ENCODE results near the gene KRTAP4-11.
"Not testable (repeated sequence)": the region's sequence is repeated elsewhere in the genome, so short reads cannot be mapped to it uniquely, and the experiment has no call there.

The KRTAP4-11 gene

DNA sequence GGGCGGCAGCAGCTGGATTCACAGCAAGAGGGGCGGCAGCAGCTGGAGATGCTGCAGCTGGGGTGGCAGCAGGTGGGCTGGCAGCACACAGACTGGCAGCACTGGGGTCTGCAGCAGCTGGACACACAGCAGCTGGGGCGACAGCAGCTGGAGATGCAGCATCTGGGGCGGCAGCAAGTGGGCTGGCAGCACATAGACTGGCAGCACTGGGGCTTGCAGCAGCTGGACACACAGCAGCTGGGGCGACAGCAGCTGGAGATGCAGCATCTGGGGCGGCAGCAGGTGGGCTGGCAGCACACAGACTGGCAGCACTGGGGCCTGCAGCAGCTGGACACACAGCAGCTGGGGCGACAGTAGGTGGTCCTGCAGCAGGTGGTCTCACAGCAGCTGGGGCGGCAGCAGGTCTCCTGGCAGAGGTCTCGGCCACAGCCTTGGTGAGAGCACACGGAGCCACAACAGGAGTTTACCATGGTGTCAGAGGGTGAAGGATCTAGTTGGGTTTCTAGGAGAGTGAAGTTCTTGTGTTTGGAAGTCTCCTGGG, at the start of gene KRTAP4-11:
TSS of gene KRTAP4-11 (minus strand) at position 528 of the 541 bp plus-strand sequence. CDS start at position 470, 58 bp downstream.
- DNase-seq (ENCODE audit: low read depth in 4 of 4, low spot score in 1 of 4): not testable (repeated sequence)

DNA sequence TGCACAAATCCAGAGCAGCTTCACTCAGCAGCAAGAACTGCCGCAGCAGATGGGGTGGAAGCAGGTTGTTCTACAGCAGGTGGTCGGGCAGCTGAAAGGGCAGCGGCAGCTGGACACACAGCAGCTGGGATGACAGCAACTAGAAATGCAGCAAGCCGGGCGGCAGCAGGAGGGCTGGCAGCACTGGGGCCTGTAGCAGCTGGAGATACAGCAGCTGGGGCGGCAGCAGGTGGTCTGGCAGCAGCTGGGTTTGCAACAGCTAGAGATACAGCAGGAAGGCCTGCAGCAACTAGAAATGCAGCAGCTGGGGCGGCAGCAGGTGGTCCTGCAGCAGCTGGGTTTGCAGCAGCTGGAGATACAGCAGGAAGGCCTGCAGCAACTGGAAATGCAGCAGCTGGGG, 49.4 kb upstream of the KRTAP4-11 start:
- no peak for DNase-seq (ENCODE audit: low read depth in 4 of 4, low spot score in 1 of 4)

- DNase-seq (ENCODE audit: low read depth in 4 of 4, low spot score in 1 of 4): no peak
These were observed 45.7 kb upstream of the KRTAP4-11 start for GRCh38 chr17:41163828-41164227.

DNA sequence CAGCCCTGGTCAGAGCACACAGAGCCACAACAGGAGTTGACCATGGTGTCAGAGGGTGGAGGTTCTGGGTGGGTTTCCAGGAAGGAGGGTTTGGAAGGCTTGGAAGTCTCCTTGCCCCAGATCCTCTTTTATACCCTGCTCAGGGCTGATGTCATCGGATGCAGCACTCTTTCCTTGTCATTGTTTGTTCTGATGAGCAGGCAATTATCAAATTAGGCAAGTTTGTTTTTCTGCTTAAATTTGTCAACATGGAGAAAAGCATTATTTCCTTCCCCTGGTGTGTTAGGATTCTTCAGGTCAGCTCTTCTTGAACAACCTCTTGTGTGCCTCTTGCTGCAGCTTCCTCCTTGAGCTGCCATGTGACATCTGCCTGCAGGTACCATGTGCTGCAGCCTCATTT, 42.5 kb upstream of the KRTAP4-11 start, which contains the start of gene KRTAP4-4:
TSS of gene KRTAP4-4 (minus strand) at position 101 of the 400 bp plus-strand sequence. CDS start at position 44, 57 bp downstream.
- DNase-seq (ENCODE audit: low read depth in 4 of 4, low spot score in 1 of 4): no peak

DNA sequence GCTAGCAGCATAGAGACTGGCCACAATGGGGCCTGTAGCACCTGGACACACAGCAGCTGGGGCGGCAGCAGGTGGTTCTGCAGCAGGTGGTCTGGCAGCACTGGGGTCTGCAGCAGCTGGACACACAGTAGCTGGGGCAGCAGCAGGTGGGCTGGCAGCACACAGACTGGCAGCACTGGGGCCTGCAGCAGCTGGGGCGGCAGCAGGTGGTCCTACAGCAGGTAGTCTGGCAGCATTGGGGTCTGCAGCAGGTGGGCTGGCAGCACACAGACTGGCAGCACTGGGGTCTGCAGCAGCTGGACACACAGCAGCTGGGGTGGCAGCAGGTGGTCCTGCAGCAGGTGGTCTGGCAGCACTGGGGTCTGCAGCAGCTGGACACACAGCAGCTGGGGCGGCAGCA, 42.0 kb upstream of the KRTAP4-11 start:
- DNase-seq (ENCODE audit: low read depth in 4 of 4, low spot score in 1 of 4): not testable (repeated sequence)

DNA sequence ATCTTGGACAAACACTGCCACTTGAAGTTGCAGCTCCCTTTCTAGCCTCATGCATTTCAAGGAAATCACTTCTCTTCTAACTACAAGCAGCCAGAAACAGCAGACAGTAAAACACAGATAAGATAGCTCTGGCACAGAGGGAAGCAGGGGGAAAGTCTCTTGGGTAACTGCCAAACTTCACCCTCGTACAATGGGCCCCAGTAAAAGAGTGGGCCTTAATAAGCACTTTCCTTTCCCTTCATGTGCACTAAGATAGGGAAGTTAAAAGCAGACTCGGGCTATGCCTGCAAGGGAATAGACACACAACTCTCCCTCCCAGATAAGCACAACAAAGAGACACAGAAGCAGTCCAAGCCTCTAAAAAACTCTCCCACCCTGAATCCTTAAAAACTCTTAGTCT, 35.7 kb upstream of the KRTAP4-11 start:
- no peak for DNase-seq (ENCODE audit: low read depth in 4 of 4, low spot score in 1 of 4)

GRCh38 chr17:41151525-41151924, 33.4 kb upstream of the KRTAP4-11 start:
- no peak for DNase-seq (ENCODE audit: low read depth in 4 of 4, low spot score in 1 of 4)

GRCh38 chr17:41150026-41150425, 31.9 kb upstream of the KRTAP4-11 start:
- DNase-seq (ENCODE audit: low read depth in 4 of 4, low spot score in 1 of 4): no peak

- DNase-seq (ENCODE audit: low read depth in 4 of 4, low spot score in 1 of 4): no peak
These were observed 31.4 kb upstream of the KRTAP4-11 start, which contains the start of gene KRTAP4-5 for GRCh38 chr17:41149652-41149985. KRTAP4-5 (minus strand) TSS chr17:41149825; CDS start chr17:41149767, 58 bp downstream.

DNA sequence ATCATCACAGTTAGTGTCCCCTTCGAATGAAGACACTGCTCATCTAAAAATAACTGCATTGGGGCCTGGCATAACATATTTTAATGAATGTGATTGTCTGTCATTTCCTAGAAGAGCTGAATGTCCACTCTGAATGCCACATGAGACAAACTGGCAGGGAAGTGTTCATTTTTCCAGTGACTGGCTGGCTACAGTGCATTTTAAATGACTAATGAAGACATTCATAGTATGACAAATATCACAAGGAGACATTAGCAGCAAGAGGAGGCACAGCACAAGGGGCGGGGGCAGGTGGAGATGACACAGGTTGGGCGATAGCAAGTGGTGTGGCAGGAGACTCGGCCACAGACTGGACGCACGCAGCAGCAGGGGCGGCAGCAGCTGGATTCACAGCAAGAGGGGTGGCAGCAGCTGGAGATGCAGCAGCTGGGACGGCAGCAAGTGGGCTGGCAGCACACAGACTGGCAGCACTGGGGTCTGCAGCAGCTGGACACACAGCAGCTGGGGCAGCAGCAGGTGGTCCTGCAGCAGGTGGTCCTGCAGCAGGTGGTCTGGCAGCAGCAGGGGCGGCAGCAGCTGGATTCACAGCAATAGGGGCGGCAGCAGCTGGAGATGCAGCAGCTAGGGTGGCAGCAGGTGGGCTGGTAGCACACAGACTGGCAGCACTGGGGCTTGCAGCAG, 30.9 kb upstream of the KRTAP4-11 start:
- not testable (repeated sequence) for DNase-seq (ENCODE audit: low read depth in 4 of 4, low spot score in 1 of 4)

GRCh38 chr17:41147531-41148204, 29.5 kb upstream of the KRTAP4-11 start:
- DNase-seq (ENCODE audit: low read depth in 4 of 4, low spot score in 1 of 4): no peak

DNA sequence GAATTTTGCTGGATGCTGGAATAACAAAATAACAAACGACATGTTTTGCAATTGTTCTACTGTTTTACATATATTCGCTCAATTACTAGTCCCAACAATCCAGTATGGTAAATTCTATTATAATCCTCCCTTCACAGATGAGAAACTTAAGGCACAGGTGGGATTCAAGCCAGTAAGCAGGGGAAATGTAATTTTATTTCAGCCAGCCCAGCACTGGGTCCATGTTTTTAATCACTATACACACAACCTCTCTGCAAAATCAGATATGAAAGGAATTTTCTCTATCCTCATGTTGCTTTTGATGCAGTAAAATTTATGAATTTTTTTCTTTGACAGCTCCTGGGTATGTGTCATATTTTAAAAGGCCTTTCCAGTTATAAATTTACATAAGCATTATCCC, 27.1 kb upstream of the KRTAP4-11 start:
- DNase-seq (ENCODE audit: low read depth in 4 of 4, low spot score in 1 of 4): no peak

DNA sequence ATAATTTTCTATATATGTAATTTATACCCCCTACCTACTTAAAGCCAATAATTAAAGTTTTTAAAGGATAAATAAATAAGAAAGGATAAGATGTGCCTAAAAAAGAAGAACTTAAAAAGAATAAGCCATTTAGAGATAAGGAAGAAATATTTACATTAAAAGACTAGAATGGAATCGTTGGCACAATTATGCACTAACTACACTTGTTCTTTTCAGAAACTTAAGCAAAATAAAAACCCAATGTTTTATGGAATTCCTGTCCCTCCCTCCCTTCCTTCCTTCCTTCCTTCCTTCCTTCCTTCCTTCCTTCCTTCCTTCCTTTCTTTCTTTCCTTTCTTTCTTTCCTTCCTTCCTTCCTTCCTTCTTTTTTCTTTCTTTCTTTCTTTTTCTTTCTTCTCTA, 26.7 kb upstream of the KRTAP4-11 start:
- no peak for DNase-seq (ENCODE audit: low read depth in 4 of 4, low spot score in 1 of 4)

GRCh38 chr17:41141361-41141760, 23.2 kb upstream of the KRTAP4-11 start:
- DNase-seq (ENCODE audit: low read depth in 4 of 4, low spot score in 1 of 4): no peak

DNA sequence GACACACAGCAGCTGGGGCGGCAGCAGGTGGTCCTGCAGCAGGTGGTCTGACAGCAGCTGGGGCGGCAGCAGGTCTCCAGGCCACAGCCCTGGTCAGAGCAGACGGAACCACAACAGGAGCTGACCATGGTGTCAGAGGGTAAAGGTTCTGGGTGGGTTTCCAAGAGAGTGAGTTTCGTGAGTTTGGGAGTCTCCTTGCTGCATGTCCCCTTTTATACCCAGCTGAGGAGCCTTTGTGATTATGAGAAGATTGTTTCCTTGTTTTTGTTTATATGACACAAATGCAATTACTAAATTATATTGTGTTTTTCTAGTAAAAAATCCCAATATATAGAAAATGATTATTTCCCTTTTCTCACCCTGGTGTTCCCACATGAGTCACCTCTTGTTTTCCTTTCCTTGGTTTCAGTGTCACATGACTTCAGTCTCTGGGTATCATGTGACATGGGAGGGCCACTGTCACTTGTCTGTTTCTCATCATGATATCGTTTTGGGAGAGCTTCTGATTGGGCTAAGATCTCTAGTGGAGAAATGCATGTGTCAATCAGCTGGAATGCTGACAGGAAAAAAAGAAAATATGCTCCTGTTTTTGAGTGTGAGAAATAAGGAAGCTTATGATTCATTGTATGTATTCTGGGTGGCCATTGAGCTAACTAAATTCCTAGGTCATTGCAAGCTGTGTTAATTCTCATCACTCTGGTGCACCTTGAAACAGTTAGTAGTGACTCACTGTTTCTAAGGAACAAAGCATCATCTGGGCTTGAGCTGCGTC, 22.4 kb upstream of the KRTAP4-11 start, which contains the start of gene KRTAP4-6:
TSS of gene KRTAP4-6 (minus strand) at position 185 of the 772 bp plus-strand sequence. CDS start at position 128, 57 bp downstream.
- no peak for DNase-seq (ENCODE audit: low read depth in 4 of 4, low spot score in 1 of 4)

- DNase-seq (ENCODE audit: low read depth in 4 of 4, low spot score in 1 of 4): not testable (repeated sequence)
These were observed 21.7 kb upstream of the KRTAP4-11 start for GRCh38 chr17:41139865-41140264.

- DNase-seq (ENCODE audit: low read depth in 4 of 4, low spot score in 1 of 4): no peak
These were observed 15.9 kb upstream of the KRTAP4-11 start for GRCh38 chr17:41133880-41134735.

- DNase-seq (ENCODE audit: low read depth in 4 of 4, low spot score in 1 of 4): no peak
These were observed 13.8 kb upstream of the KRTAP4-11 start for GRCh38 chr17:41131979-41132378.

GRCh38 chr17:41127371-41127770, 9.2 kb upstream of the KRTAP4-11 start:
- no peak for DNase-seq (ENCODE audit: low read depth in 4 of 4, low spot score in 1 of 4)

GRCh38 chr17:41126412-41126811, 8.2 kb upstream of the KRTAP4-11 start:
- no peak for DNase-seq (ENCODE audit: low read depth in 4 of 4, low spot score in 1 of 4)

Data from stimulated activated CD4-positive, alpha-beta T cell treated with anti-CD3 and anti-CD28 coated beads, Interleukin-1b, Interleukin-23, amount 100 ng/mL, for 24 hours (primary cell).